Keratinocyte (primary cell): Measurements from ENCODE around the gene BBOF1. TPM values are rescaled to one million over a fixed set of nuclear protein-coding genes. Genes with fewer than 3 reads are reported as not detected.

Experiments
- DNase-seq: peaks from one replicate; pipeline ENCODE4 v3.0.0-alpha.2; 2011; ENCODE audit warnings: low read depth, missing footprints, low spot score
- FAIRE-seq: peaks from 2 replicates; lab custom pipeline; 2011; peaks lifted over from hg19 to GRCh38; lab: Jason Lieb, UNC
- H2AFZ ChIP-seq: 2 replicates; pipeline ENCODE4 v1.6.0; 2012; ENCODE audit warnings: low read length, control low read depth, inconsistent platforms; ENCODE audit not compliant: control insufficient read depth
- H3K27ac ChIP-seq: 2 replicates; pipeline ENCODE4 v1.5.1; 2011; ENCODE audit warnings: low read length; ENCODE audit not compliant: control insufficient read depth, insufficient read depth
- H3K27me3 ChIP-seq: 3 replicates; pipeline ENCODE4 v1.6.0; 2011; ENCODE audit warnings: low read length; ENCODE audit not compliant: control insufficient read depth, insufficient read depth; ENCODE audit errors: extremely low read depth
- H3K36me3 ChIP-seq, 2 experiments: 2 replicates in 1 of 2; 3 replicates in 1 of 2; pipeline ENCODE4 v1.5.1; 2011; ENCODE audit warnings: low read length in 2 of 2, mild to moderate bottlenecking in 1 of 2; ENCODE audit not compliant: control insufficient read depth in 2 of 2, insufficient read depth in 2 of 2; ENCODE audit errors: extremely low read depth in 1 of 2
- H3K4me1 ChIP-seq: 3 replicates; pipeline ENCODE4 v1.5.1; 2011; ENCODE audit warnings: low read length; ENCODE audit not compliant: control insufficient read depth, insufficient read depth; ENCODE audit errors: extremely low read depth
- H3K4me2 ChIP-seq: 3 replicates; pipeline ENCODE4 v1.6.0; 2011; ENCODE audit warnings: low read depth, low read length; ENCODE audit not compliant: control insufficient read depth, insufficient read depth; ENCODE audit errors: extremely low read depth
- H3K4me3 ChIP-seq, 3 experiments: fragments of 200-600 bp in 1 of 3; sonication (generic) in 1 of 3; 2 replicates in 2 of 3; 3 replicates in 1 of 3; pipeline ENCODE4 v1.5.1; 2011 to 2016; ENCODE audit warnings: low read length in 3 of 3, mild to moderate bottlenecking in 3 of 3, control low read depth in 2 of 3, inconsistent platforms in 1 of 3, low read depth in 1 of 3, mixed read lengths in 1 of 3, mixed run types in 1 of 3, moderate library complexity in 1 of 3; ENCODE audit not compliant: control insufficient read depth in 2 of 3, insufficient read depth in 2 of 3; ENCODE audit errors: extremely low read depth in 1 of 3
- H3K79me2 ChIP-seq: 2 replicates; pipeline ENCODE4 v1.6.0; 2012; ENCODE audit warnings: low read length; ENCODE audit not compliant: control insufficient read depth, insufficient read depth
- H3K9ac ChIP-seq: 3 replicates; pipeline ENCODE4 v1.6.0; 2011; ENCODE audit warnings: low read length; ENCODE audit not compliant: control insufficient read depth, insufficient read depth; ENCODE audit errors: extremely low read depth
- H3K9me1 ChIP-seq: 3 replicates; pipeline ENCODE4 v1.6.0; 2011; ENCODE audit warnings: low read length; ENCODE audit not compliant: control insufficient read depth, insufficient read depth; ENCODE audit errors: extremely low read depth
- H3K9me3 ChIP-seq: 2 replicates; pipeline ENCODE4 v1.5.1; 2012; ENCODE audit warnings: low read depth, low read length; ENCODE audit not compliant: control insufficient read depth
- H4K20me1 ChIP-seq: 3 replicates; pipeline ENCODE4 v1.6.0; 2011; ENCODE audit warnings: low read length; ENCODE audit not compliant: control insufficient read depth, insufficient read depth; ENCODE audit errors: extremely low read depth
- CTCF ChIP-seq, 3 experiments: IDR thresholded peaks in 1 of 3; conservative IDR thresholded peaks in 1 of 3; optimal IDR thresholded peaks in 1 of 3; 2 replicates in 2 of 3; 3 replicates in 1 of 3; pipeline versions ENCODE3 to v1.5.1; 2011; ENCODE audit warnings: low read length in 3 of 3, mild to moderate bottlenecking in 3 of 3, moderate library complexity in 2 of 3, control low read depth in 1 of 3, inconsistent platforms in 1 of 3; ENCODE audit not compliant: insufficient read depth in 2 of 3; ENCODE audit errors: extremely low read depth in 1 of 3
- EZH2 ChIP-seq: IDR thresholded peaks from one replicate; pipeline ENCODE4 v1.6.1; 2012; ENCODE audit warnings: inconsistent platforms, mild to moderate bottlenecking, low read length, moderate library complexity
- dilution Hi-C: fragments of 300-500 bp; cut with MboI; formaldehyde crosslinking; loops from one replicate; pipeline ENCODE4 v1.7.0; 2020; ENCODE audit warnings: low sequenced_read_pairs; ENCODE audit not compliant: extremely low pct_ligation_motif_present
- polyA plus RNA-seq, 5 experiments: library from polyadenylated mRNA; depleted of rRNA in 3 of 5; stranded (reverse) in 3 of 5; stranded (forward) in 1 of 5; unstranded in 1 of 5; fragments of >200 nt; gene quantifications; 1 replicate in 1 of 5; 2 replicates in 3 of 5; 3 replicates in 1 of 5; pipeline versions ENCODE4 v1.2.1 to v1.2.3, GENCODE V29; 2011 to 2012; ENCODE audit warnings: missing spikeins in 2 of 5, low read depth in 1 of 5, low replicate concordance in 1 of 5

Gene BBOF1
- polyA plus RNA-seq, 1 donor (not counting 4 experiments of a cell fraction or from before 2014, with no cell fraction given) = 3.0 TPM

- DNase-seq = no peak
- no peak for TF ChIP-seq EZH2
- TF ChIP-seq CTCF (optimal IDR thresholded peaks at IDR 0.05 in 1 of 3, IDR thresholded peaks at IDR 0.05 in 1 of 3, conservative IDR thresholded peaks at IDR 0.05 in 1 of 3; ENCODE audit: extremely low read depth in 1 of 3, insufficient read depth in 2 of 3, low read length in 3 of 3) = no peak
- H3K27me3 ChIP-seq = no peaks in the 10 kb centered on the region
- no peaks in the 10 kb centered on the region for H3K9me3 ChIP-seq
- H3K4me1 ChIP-seq = no peaks in the 10 kb centered on the region
- H3K4me2 ChIP-seq = no peak overlapping the region
- no peaks in the 10 kb centered on the region for H4K20me1 ChIP-seq
- H3K9me1 ChIP-seq = no peaks in the 10 kb centered on the region
- no peak overlapping the region for H2AFZ ChIP-seq
- dilution Hi-C loops = no loop called here
- FAIRE-seq = no peak
- no peak overlapping the region for H3K27ac ChIP-seq
- H3K9ac ChIP-seq = no peak overlapping the region
- H3K79me2 ChIP-seq = no peaks in the 10 kb centered on the region
- no peaks in the 10 kb centered on the region for H3K36me3 ChIP-seq
- no peak overlapping the region for H3K4me3 ChIP-seq
Observed at GRCh38 chr14:74035556-74035955, 16.4 kb downstream of the BBOF1 start.

- H3K27me3 ChIP-seq = no peaks in the 10 kb centered on the region
- DNase-seq (peak; percentile 33), FAIRE-seq (no peak)
- no peak overlapping the region for H3K9ac ChIP-seq
- H4K20me1 ChIP-seq = no peaks in the 10 kb centered on the region
- H3K4me2 ChIP-seq = no peak overlapping the region
- no peaks in the 10 kb centered on the region for H3K9me1 ChIP-seq
- H3K27ac ChIP-seq = no peak overlapping the region
- H2AFZ ChIP-seq = no peak overlapping the region
- no peaks in the 10 kb centered on the region for H3K79me2 ChIP-seq
- H3K4me3 ChIP-seq = no peak overlapping the region
- H3K4me1 ChIP-seq = no peaks in the 10 kb centered on the region
- dilution Hi-C loops = no loop called here
- no peaks in the 10 kb centered on the region for H3K36me3 ChIP-seq
- H3K9me3 ChIP-seq = no peaks in the 10 kb centered on the region
- peak in 2 of 3 experiments; percentile 29 to 51 for TF ChIP-seq CTCF (optimal IDR thresholded peaks at IDR 0.05 in 1 of 3, IDR thresholded peaks at IDR 0.05 in 1 of 3, conservative IDR thresholded peaks at IDR 0.05 in 1 of 3; ENCODE audit: extremely low read depth in 1 of 3, insufficient read depth in 2 of 3, low read length in 3 of 3)
- no peak for TF ChIP-seq EZH2
Observed at GRCh38 chr14:74038020-74038859, 19.1 kb downstream of the BBOF1 start.
